Effector memory CD4-positive, alpha-beta T cell (primary cell): ENCODE measurements around the gene FNDC10.

ENCODE experiments used
- DNase-seq, 3 donors: peaks; one replicate each; pipeline ENCODE4 v3.0.0-alpha.2; 2020
- H3K27ac ChIP-seq: 2 replicates; pipeline ENCODE4 v1.7.0; 2013; ENCODE audit warnings: mild to moderate bottlenecking, low read length, moderate library complexity; ENCODE audit not compliant: insufficient read depth, poor library complexity, severe bottlenecking
- H3K27me3 ChIP-seq: replicated peaks from 2 replicates; pipeline ENCODE4 v1.7.0; 2013; ENCODE audit warnings: mild to moderate bottlenecking, low read length; ENCODE audit not compliant: insufficient read depth, control insufficient read depth, poor library complexity, severe bottlenecking
- H3K36me3 ChIP-seq: 2 replicates; pipeline ENCODE4 v1.7.0; 2013; ENCODE audit warnings: mild to moderate bottlenecking, low read length, moderate library complexity; ENCODE audit not compliant: control insufficient read depth, insufficient read depth
- H3K4me1 ChIP-seq: 2 replicates; pipeline ENCODE4 v1.7.0; 2013; ENCODE audit warnings: low read length, mild to moderate bottlenecking; ENCODE audit not compliant: control insufficient read depth, insufficient read depth, poor library complexity, severe bottlenecking
- H3K4me3 ChIP-seq: 2 replicates; pipeline ENCODE4 v1.7.0; 2013; ENCODE audit warnings: low read length, low read depth, mild to moderate bottlenecking; ENCODE audit not compliant: insufficient read depth, poor library complexity, severe bottlenecking
- H3K9me3 ChIP-seq: 2 replicates; pipeline ENCODE4 v1.7.0; 2013; ENCODE audit warnings: mild to moderate bottlenecking, low read length, moderate library complexity; ENCODE audit not compliant: control insufficient read depth

The FNDC10 gene

GRCh38 chr1:1622010-1622787 lies 22.3 kb upstream of the FNDC10 start:
- DNase-seq: no peak
- H3K27ac ChIP-seq: no peak overlapping the region
- no peaks in the 10 kb centered on the region for H3K9me3 ChIP-seq
- no peaks in the 10 kb centered on the region for H3K4me1 ChIP-seq
- H3K36me3 ChIP-seq: no peaks in the 10 kb centered on the region
- no peak overlapping the region for H3K4me3 ChIP-seq
- no peaks in the 10 kb centered on the region for H3K27me3 ChIP-seq

GRCh38 chr1:1621173-1622009 lies 21.5 kb upstream of the FNDC10 start:
- Histone ChIP-seq H3K36me3 (no peaks in the 10 kb centered on the region), H3K4me3 (no peak overlapping the region)

GRCh38 chr1:1620433-1621139 lies 20.7 kb upstream of the FNDC10 start:
- Histone ChIP-seq H3K36me3 (no peaks in the 10 kb centered on the region), H3K4me3 (no peak overlapping the region), H3K27ac (no peak overlapping the region), H3K4me1 (peaks cover 8% of the 10 kb centered on the region), H3K27me3 (no peaks in the 10 kb centered on the region), H3K9me3 (no peaks in the 10 kb centered on the region)
- DNase-seq: no peak

More at GRCh38 chr1:1621173-1622009, 21.5 kb upstream of the FNDC10 start:
- no peak for DNase-seq
- Histone ChIP-seq H3K4me1 (peaks cover 6% of the 10 kb centered on the region), H3K27ac (no peak overlapping the region), H3K9me3 (no peaks in the 10 kb centered on the region), H3K27me3 (no peaks in the 10 kb centered on the region)

- H3K4me1 ChIP-seq: peaks cover 8% of the 10 kb centered on the region
- no peak for DNase-seq
Observed at GRCh38 chr1:1619917-1620361, 20.0 kb upstream of the FNDC10 start.

GRCh38 chr1:1618396-1619068 lies 18.6 kb upstream of the FNDC10 start:
- DNase-seq: no peak
- Histone ChIP-seq H3K27ac (no peak overlapping the region), H3K36me3 (no peaks in the 10 kb centered on the region), H3K27me3 (no peaks in the 10 kb centered on the region), H3K4me1 (peaks cover 14% of the 10 kb centered on the region), H3K9me3 (no peaks in the 10 kb centered on the region), H3K4me3 (no peak overlapping the region)

More at GRCh38 chr1:1619917-1620361, 20.0 kb upstream of the FNDC10 start:
- Histone ChIP-seq H3K27ac (no peak overlapping the region), H3K27me3 (no peaks in the 10 kb centered on the region), H3K4me3 (no peak overlapping the region), H3K36me3 (no peaks in the 10 kb centered on the region), H3K9me3 (no peaks in the 10 kb centered on the region)

- Histone ChIP-seq H3K9me3 (no peaks in the 10 kb centered on the region), H3K36me3 (no peaks in the 10 kb centered on the region), H3K27ac (no peak overlapping the region), H3K27me3 (no peaks in the 10 kb centered on the region), H3K4me3 (no peak overlapping the region), H3K4me1 (peaks cover 14% of the 10 kb centered on the region)
- DNase-seq: no peak
Observed at GRCh38 chr1:1617925-1618324, 18.0 kb upstream of the FNDC10 start.

- Histone ChIP-seq H3K4me1 (peaks cover 14% of the 10 kb centered on the region), H3K36me3 (no peaks in the 10 kb centered on the region), H3K9me3 (no peaks in the 10 kb centered on the region), H3K4me3 (no peak overlapping the region), H3K27ac (no peak overlapping the region), H3K27me3 (no peaks in the 10 kb centered on the region)
- DNase-seq: no peak
Observed at GRCh38 chr1:1617516-1617915, 17.6 kb upstream of the FNDC10 start.

- peak overlapping the region; percentile 100 for H3K4me3 ChIP-seq
- H3K27ac ChIP-seq: no peak overlapping the region
- H3K4me1 ChIP-seq: peaks cover 14% of the 10 kb centered on the region
- DNase-seq: no peak
- H3K9me3 ChIP-seq: no peaks in the 10 kb centered on the region
- no peaks in the 10 kb centered on the region for H3K36me3 ChIP-seq
- H3K27me3 ChIP-seq: no peaks in the 10 kb centered on the region
Observed at GRCh38 chr1:1616838-1617237, 16.9 kb upstream of the FNDC10 start.

GRCh38 chr1:1616045-1616790 lies 16.3 kb upstream of the FNDC10 start:
- peak overlapping the region; percentile 100 for H3K27ac ChIP-seq
- no peaks in the 10 kb centered on the region for H3K36me3 ChIP-seq
- no peaks in the 10 kb centered on the region for H3K9me3 ChIP-seq
- peak; percentile 21 to 46 (median 23) for DNase-seq
- peaks cover 14% of the 10 kb centered on the region for H3K4me1 ChIP-seq
- H3K4me3 ChIP-seq: peak overlapping the region; percentile 100
- H3K27me3 ChIP-seq: no peaks in the 10 kb centered on the region
